ENCODE measurements around the gene ACSL1.
"Not testable (repeated sequence)": the region's sequence is repeated elsewhere in the genome, so short reads cannot be mapped to it uniquely, and the experiment has no call there.

ACSL1 gene

DNA sequence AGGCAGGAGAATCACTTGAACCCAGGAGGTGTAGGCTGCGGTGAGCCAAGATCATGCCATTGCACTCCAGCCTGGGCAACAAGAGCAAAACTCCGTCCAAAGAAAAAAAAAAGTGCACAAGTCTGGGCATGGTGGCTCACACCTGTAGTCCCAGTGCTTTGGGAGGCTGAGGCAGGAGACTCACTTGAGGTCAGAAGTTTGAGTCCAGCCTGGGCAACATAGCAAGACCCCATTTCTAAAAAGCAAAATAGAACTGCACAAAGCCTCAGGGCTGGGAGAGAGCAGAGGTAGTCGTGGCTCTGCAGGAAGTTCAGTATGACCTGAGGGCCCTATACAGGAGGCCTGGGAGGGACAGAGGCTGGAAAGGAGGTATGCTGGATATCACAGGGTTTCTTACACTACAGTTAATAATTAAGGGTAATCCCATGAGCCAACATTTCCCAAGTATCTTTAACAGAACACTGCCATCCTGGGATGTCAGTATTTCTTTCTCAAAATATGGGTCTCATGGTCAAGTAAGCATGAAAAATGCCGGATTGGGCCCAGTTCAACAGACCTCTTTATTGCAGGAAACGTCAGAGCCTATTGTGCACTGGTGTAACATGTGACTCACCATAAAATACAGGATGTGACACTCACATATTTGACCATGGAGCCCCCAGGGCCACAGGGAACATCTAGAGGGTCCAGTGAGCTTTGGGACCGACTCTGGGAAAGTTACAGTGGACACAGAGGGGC, 37.8 kb downstream of the ACSL1 start:
- no peak for DNase-seq (ENCODE audit: low read depth in 2 of 2)

GRCh38 chr4:184785813-184786212, 40.0 kb downstream of the ACSL1 start:
- DNase-seq (ENCODE audit: low read depth in 2 of 2): no peak

DNA sequence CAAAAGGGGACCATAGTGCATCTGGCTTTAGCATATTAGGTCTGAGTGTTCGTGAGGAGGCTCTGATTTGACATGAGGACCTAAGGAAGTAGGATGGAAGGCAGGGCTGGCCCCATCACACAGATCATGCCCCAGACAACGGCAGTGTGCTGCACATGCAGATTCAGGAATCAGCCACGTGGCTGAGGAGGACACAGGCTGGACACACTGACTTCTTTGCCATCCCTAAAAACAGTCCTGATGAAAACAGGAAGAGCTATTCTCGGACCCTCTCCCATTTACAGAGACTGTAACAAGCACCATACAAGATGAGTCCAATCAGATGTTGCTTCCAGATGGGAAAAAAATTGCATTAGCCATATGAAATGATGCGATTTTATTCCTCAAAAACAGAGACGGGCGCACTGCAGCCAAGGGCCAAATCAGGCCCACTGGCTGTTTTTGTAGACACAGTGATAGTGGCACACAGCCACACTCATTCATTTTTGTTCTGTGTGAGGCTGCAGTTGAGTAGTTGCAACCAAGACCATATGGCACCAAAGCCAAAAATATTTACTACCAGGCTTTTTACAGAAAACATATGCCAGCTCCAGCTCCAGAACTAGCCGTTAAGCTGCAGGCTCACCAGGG, 41.0 kb downstream of the ACSL1 start:
- DNase-seq (ENCODE audit: low read depth in 2 of 2): no peak

GRCh38 chr4:184782731-184783373, 42.9 kb downstream of the ACSL1 start:
- DNase-seq (ENCODE audit: low read depth in 2 of 2): no peak

DNA sequence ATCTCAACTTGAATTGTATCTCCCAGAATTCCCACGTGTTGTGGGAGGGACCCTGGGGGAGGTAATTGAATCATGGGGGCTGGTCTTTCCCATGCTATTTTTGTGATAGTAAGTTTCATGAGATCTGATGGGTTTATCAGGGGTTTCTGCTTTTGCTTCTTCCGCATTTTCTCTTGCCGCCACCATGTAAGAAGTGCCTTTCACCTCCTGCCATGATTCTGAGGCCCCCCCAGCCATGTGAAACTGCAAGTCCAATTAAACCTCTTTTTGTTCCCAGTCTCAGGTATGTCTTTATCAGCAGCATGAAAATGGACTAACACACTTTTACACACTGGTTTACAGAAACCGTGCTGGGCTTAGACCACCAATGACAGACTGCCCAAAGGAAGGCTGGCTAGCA, 46.6 kb downstream of the ACSL1 start:
- not testable (repeated sequence) for DNase-seq (ENCODE audit: low read depth in 2 of 2)

DNA sequence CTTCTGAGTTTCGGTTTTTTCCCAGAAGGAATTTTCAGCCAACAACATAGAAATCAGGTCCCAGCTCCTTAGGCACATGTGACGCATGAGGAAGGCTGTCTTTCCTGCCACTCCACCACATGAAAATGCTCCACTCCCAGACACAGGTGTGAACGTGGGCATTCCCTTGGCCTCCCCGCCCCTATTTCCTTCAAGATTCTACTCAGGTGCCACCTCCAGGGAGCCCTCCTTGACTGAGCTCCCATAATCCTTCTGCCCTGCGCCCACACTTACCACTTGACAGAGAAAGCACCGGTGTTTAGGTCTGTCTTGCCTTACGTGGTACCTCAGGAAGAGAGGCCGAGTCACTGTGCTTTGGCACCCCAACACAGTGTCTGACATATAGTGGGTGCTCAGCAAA, 47.4 kb downstream of the ACSL1 start:
- no peak for DNase-seq (ENCODE audit: low read depth in 2 of 2)

- no peak for DNase-seq (ENCODE audit: low read depth in 2 of 2)
These were observed 48.9 kb downstream of the ACSL1 start for GRCh38 chr4:184776821-184777220.

- no peak for DNase-seq (ENCODE audit: low read depth in 2 of 2)
These were observed 49.8 kb downstream of the ACSL1 start for GRCh38 chr4:184775854-184776555.

- no peak for DNase-seq (ENCODE audit: low read depth in 2 of 2)
These were observed 51.6 kb downstream of the ACSL1 start for GRCh38 chr4:184774152-184774551.

- DNase-seq (ENCODE audit: low read depth in 2 of 2): no peak
These were observed 54.4 kb downstream of the ACSL1 start for GRCh38 chr4:184771416-184771815.

GRCh38 chr4:184769141-184769765, 56.5 kb downstream of the ACSL1 start:
- no peak for DNase-seq (ENCODE audit: low read depth in 2 of 2)

GRCh38 chr4:184768296-184768695, 57.5 kb downstream of the ACSL1 start:
- no peak for DNase-seq (ENCODE audit: low read depth in 2 of 2)

DNA sequence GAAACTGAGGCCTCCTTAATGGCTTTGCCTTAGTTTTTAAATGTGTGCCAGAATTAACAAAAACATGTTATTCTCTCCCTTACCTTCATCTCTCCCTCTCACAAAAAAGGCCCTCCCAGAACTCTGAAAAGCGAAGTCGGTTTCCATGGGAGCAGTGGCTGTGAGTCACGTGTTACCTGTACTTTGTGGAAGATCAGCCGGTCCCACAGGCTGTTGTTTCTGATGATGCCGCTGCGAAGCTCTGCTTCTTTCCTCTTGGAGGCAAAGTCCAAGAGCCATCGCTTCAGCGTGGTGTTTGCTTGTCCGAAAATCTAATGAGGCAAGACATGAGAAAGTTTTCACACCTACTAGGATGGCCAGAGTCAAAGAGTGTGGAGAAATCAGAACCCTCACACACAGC, 59.3 kb downstream of the ACSL1 start:
- DNase-seq (ENCODE audit: low read depth in 2 of 2): no peak

- DNase-seq (ENCODE audit: low read depth in 2 of 2): no peak
These were observed 60.1 kb downstream of the ACSL1 start for GRCh38 chr4:184765473-184766340.

DNA sequence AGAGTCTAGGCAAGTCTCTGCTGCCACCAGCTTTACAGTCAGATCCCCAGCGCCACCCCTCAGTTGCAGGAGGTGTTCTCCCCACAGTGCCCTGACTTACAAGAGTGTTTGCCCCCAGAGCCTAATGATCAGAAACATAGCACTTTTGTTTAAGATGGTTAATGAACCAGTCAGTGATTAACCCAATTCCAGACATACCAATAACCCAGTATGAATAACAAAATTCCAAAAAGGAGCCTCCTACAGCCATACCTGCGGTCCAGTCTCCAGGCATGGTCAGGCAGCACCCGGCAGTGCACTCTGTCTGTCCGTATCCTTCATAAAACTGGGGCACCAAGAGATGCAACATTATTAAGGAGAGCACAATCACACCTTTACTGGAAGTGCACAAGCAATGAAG, 61.2 kb downstream of the ACSL1 start:
- DNase-seq (ENCODE audit: low read depth in 2 of 2): no peak

- DNase-seq (ENCODE audit: low read depth in 2 of 2): no peak
These were observed 62.5 kb downstream of the ACSL1 start for GRCh38 chr4:184763150-184763780.

GRCh38 chr4:184762100-184762499, 63.7 kb downstream of the ACSL1 start:
- DNase-seq (ENCODE audit: low read depth in 2 of 2): peak in 1 of 2 donors; percentile 23

DNA sequence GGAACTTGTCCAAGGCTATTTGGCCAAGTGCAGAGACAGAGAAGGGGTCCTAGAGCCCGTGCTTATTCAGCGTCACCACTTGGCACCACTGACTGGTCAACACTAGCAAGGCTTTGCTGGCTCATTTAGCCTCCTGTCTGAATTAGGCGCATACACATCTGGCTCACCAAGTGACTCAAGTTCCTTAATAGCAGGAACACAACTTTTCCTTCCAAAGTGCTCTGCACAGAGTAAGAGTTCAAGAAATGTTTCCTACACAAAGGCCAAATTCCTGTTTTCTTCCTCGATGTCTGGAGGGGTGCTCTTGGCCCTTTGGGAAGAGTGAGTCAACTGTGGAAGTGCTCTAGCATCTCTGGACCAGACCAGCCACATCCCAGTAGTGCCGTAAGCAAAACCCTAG, 65.1 kb downstream of the ACSL1 start:
- DNase-seq (ENCODE audit: low read depth in 2 of 2): no peak

- no peak for DNase-seq (ENCODE audit: low read depth in 2 of 2)
These were observed 68.0 kb downstream of the ACSL1 start for GRCh38 chr4:184757810-184758209.

DNA sequence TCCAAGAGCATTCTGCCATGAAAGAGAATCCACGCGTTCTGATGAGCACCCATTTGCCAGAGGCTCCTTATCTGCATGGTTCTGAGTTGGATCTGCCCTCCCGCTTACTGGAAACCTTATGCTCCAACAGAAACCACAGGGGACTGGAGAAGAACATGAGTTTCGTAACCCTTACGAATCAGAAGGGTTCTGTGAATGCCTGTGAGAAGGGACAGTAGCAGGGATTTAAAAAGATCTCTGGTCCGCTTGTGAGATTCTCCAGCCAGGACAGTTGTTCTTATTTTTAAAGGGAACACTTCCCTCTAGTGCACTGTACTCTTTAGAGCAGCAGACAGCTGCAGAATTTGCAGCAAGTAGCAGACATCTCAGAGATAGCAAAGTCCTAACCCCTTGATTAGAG, 69.4 kb downstream of the ACSL1 start:
- DNase-seq (ENCODE audit: low read depth in 2 of 2): no peak

DNA sequence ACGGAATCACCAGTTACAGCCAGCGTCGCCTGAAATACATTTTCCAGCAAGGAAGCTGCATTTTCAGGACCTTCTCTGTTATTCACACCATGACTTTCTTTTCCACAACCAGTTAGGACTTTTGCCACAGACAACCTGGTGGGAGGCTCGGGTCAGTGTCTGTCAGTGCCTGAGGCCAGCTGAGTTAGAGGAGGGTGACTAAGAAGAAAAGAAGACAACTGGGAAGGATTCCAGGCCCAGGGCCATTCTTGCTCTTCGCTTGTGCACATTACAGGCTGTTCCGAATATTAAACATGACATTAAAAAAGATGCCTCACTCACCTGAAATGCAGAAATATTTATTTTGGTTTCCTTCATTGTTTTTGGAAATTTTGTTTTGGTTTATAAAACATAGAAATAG, 70.5 kb downstream of the ACSL1 start:
- DNase-seq (ENCODE audit: low read depth in 2 of 2): no peak
